Heart left ventricle (tissue), 13 donors: ENCODE results near the gene MXRA7.

Experiments used
- POLR2A ChIP-seq, 2 donors: fragments of 450-650 bp; IDR thresholded peaks; one replicate each; pipeline ENCODE4 v1.6.1; 2017; ENCODE audit warnings: antibody characterized with exemption in 2 of 2, mild to moderate bottlenecking in 2 of 2, moderate library complexity in 2 of 2
- TF ChIP-seq, protein P1 (sequence below), 12 donors: fragments of 200-600 bp; sonication (generic) in 4 of 12; IDR thresholded peaks; one replicate each; pipeline versions ENCODE4 v1.5.0 to v1.8.0; 2018 to 2022; ENCODE audit warnings: antibody characterized with exemption in 12 of 12, mild to moderate bottlenecking in 5 of 12
- donor health status: ischemic (EF 13 %, LVEDD 7.1; RV severe dilation, severe dysfunction).
- donor health status: DM: no; HTN: yes; CAD: no.
- donor health status: DM: no; HTN: no; CAD: no.
- donor health status: ischemic (EF 25% LVEDD 6.9; RV normal size, moderate dysfunction).
- donor health status: ischemic (EF 25% LVEDD 5.7; RV mildly dilated, moderate dysfunction).
- donor health status: ischemic (EF 35%, LVEDD 5.7; RV mildly dilated, moderate dysfunction).
- donor health status: nonischemic (EF 11% LVEDD 7.7; RV severe dilation, severe dysfunction).
- donor health status: DM: yes; HTN: yes; CAD: no.
- donor health status: PGD.
- donor health status: ischemic (EF 29% LVEDD 5.4; RV normal size, mild dysfunction).
- donor health status: nonischemic (EF 23%, LVEDD 6.1; RV moderate dilation, normal function).

DNA sequence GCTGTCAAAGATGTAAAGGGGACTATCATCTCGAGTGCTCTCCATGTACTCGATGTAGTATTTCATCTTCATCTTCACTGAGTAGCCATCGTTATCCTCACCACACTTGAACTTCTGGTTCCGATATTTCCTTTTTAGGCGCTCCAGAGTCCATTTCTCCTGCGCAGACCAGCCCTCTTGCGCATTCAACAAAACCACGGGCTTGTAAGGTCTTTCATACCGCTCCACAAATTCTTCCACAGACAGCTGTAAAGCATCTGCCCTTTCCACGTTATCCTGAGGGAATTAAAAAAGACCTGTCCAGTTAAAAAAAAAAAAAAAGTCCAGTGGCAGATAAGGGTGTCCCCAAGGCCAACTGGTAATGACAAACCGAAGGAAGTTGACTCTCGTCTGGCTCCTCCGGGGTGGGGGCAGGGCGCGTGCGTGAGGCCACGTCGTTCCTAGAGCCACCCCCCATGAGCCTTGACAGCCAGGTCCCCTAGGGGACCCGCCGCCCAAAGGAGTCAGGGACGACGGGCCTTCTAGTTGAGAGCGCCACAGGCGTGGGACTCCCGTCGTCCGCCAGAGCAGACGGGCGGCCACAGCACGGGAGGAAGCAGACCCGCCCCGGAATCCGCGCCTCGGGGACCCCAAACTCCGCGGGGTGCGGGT, 14.9 kb upstream of the MXRA7 start:
- TF ChIP-seq, protein P1, sequence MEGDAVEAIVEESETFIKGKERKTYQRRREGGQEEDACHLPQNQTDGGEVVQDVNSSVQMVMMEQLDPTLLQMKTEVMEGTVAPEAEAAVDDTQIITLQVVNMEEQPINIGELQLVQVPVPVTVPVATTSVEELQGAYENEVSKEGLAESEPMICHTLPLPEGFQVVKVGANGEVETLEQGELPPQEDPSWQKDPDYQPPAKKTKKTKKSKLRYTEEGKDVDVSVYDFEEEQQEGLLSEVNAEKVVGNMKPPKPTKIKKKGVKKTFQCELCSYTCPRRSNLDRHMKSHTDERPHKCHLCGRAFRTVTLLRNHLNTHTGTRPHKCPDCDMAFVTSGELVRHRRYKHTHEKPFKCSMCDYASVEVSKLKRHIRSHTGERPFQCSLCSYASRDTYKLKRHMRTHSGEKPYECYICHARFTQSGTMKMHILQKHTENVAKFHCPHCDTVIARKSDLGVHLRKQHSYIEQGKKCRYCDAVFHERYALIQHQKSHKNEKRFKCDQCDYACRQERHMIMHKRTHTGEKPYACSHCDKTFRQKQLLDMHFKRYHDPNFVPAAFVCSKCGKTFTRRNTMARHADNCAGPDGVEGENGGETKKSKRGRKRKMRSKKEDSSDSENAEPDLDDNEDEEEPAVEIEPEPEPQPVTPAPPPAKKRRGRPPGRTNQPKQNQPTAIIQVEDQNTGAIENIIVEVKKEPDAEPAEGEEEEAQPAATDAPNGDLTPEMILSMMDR (IDR thresholded peaks at IDR 0.05): no peak
- no peak for TF ChIP-seq POLR2A (IDR thresholded peaks at IDR 0.05)
